ENCODE data around the gene LRRC26. TPM values are rescaled to one million over a fixed set of nuclear protein-coding genes. Genes with fewer than 3 reads are reported as not detected.

LRRC26 gene
- total RNA-seq, 4 donors from 2014 or later, result not detected

DNA sequence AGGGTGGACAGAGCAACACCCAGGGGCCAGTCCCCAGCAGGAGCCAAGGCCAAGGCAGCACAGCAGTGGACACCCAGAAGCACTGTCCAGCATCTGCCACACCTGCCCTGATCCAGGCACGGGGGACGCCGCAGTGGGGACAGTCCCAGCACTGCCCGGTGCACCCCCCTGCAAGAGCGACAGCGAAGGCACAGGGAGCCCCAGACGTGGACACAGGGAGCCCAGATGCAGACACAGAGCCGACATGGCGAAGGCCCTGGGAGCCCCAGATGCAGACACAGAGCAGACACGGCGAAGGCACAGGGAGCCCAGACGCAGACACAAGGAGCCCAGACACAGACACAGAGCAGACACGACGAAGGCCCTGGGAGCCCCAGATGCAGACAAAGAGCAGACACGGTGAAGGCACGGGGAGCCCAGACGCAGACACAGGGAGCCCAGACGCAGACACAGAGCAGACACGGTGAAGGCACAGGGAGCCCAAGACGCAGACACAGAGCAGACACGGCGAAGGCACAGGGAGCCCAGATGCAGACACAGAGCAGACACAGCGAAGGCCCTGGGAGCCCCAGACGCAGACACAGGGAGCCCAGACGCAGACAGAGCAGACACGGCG is 14.2 kb upstream of the LRRC26 start:
- intact Hi-C loops (cut with DNase I), result no loop called here
- Histone ChIP-seq H3K27ac (no peak overlapping the region), H3K36me3 (peaks cover 39 to 62% of the 10 kb centered on the region in 2 donors), H3K4me1 (peaks cover 16 to 17% of the 10 kb centered on the region in 2 donors), H3K9me3 (no peaks in the 10 kb centered on the region), H3K4me3 (replicated peaks in 1 of 3) (no peak overlapping the region), H3K27me3 (no peaks in the 10 kb centered on the region)
- 91 to 92% methylated on average over 21 of the region's 27 CpGs for WGBS, 2 donors
- no peak for DNase-seq
- TF ChIP-seq, protein P1, sequence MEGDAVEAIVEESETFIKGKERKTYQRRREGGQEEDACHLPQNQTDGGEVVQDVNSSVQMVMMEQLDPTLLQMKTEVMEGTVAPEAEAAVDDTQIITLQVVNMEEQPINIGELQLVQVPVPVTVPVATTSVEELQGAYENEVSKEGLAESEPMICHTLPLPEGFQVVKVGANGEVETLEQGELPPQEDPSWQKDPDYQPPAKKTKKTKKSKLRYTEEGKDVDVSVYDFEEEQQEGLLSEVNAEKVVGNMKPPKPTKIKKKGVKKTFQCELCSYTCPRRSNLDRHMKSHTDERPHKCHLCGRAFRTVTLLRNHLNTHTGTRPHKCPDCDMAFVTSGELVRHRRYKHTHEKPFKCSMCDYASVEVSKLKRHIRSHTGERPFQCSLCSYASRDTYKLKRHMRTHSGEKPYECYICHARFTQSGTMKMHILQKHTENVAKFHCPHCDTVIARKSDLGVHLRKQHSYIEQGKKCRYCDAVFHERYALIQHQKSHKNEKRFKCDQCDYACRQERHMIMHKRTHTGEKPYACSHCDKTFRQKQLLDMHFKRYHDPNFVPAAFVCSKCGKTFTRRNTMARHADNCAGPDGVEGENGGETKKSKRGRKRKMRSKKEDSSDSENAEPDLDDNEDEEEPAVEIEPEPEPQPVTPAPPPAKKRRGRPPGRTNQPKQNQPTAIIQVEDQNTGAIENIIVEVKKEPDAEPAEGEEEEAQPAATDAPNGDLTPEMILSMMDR (IDR thresholded peaks at IDR 0.05), result no peak
- TF ChIP-seq POLR2A (IDR thresholded peaks at IDR 0.05), result no peak

DNA sequence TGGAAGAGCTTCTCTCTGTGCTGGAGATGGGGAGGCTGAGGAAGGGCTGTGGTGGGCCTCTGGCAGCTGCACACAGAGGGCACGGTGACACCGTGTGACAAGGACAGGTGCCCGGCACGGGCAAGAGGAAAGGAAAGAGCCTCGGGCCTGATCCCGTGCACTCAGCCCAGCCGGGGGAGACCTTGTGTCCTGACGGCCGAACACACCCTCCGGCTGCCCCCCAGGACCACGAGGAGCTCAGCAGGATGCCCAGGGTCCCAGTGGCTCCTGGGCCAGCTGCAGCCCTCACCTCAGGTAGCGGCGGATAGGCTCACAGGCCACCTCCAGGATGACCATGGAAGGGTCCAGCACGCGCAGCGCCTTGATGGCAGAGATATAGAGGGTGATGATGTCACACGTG is 13.0 kb upstream of the LRRC26 start:
- H3K27me3 ChIP-seq, result no peaks in the 10 kb centered on the region
- no peak for DNase-seq
- no peak overlapping the region for H3K27ac ChIP-seq
- no peak overlapping the region for H3K4me3 ChIP-seq (replicated peaks in 1 of 3)
- H3K9me3 ChIP-seq, result no peaks in the 10 kb centered on the region
- intact Hi-C loops (cut with DNase I), result no loop called here
- no peak for TF ChIP-seq POLR2A (IDR thresholded peaks at IDR 0.05)
- TF ChIP-seq, protein P1 (IDR thresholded peaks at IDR 0.05), result no peak
- H3K4me1 ChIP-seq, result peaks cover 15 to 17% of the 10 kb centered on the region in 2 donors
- H3K36me3 ChIP-seq, result peaks cover 39 to 68% of the 10 kb centered on the region in 2 donors
- WGBS, 2 donors, result 92 to 100% methylated on average over 6 to 9 of the region's 17 CpGs

DNA sequence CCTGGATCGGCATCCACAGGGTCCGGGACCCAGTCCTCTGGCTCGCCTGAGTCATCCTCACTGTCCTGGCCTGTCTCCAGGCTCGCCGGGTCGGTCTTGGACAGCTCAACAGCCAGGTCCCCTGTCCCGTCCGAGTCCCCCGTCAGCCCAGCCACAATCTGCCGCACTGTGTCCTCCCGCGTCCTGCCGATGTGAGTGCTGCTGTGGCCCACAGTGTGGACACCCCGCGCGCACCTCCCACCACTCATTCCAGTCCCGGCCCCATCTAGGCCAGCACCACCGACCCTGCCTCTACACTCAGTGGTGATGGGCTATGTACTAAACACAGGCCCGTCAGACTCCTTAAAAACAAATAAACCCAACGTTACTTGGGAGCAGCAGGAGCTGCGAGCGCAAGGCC is 11.8 kb upstream of the LRRC26 start:
- Histone ChIP-seq H3K36me3 (peaks cover 39 to 69% of the 10 kb centered on the region in 2 donors), H3K27ac (no peak overlapping the region), H3K9me3 (no peaks in the 10 kb centered on the region), H3K4me1 (peaks cover 3 to 5% of the 10 kb centered on the region in 2 donors), H3K27me3 (no peaks in the 10 kb centered on the region), H3K4me3 (replicated peaks in 1 of 3) (no peak overlapping the region)
- intact Hi-C loops (cut with DNase I), result no loop called here
- TF ChIP-seq, protein P1 (IDR thresholded peaks at IDR 0.05), result no peak
- TF ChIP-seq POLR2A (IDR thresholded peaks at IDR 0.05), result no peak
- no peak for DNase-seq
- WGBS, 2 donors, result 92 to 94% methylated on average over 16 of the region's 22 CpGs

DNA sequence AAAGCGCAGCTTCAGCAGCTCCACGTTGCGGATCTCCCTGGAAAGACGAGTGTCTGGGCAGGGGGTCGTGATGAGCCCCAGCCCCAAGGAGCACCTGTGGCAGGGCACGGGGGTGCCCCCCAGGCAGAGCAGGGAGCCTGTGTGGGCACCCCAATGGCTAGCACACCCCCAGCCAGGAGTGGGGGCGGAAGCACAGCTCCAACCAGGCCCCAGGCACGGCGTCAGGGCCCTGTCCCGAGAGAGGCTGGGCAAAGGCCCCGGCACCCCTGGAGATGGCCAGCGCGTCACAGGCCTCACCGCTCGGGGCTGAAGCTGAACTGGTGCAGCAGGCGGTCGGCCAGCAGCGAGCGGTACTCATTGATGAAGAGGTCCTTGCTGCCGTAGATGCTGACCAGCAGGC is 10.6 kb upstream of the LRRC26 start:
- no peak for TF ChIP-seq POLR2A (IDR thresholded peaks at IDR 0.05)
- TF ChIP-seq, protein P1 (IDR thresholded peaks at IDR 0.05), result no peak
- Histone ChIP-seq H3K27me3 (no peaks in the 10 kb centered on the region), H3K9me3 (no peaks in the 10 kb centered on the region), H3K4me1 (no peaks in the 10 kb centered on the region), H3K36me3 (peaks cover 39 to 66% of the 10 kb centered on the region in 2 donors), H3K27ac (no peak overlapping the region), H3K4me3 (replicated peaks in 1 of 3) (no peak overlapping the region)
- WGBS, 2 donors, result 95 to 97% methylated on average over 8 to 16 of the region's 20 CpGs
- intact Hi-C loops (cut with DNase I), result no loop called here
- no peak for DNase-seq

DNA sequence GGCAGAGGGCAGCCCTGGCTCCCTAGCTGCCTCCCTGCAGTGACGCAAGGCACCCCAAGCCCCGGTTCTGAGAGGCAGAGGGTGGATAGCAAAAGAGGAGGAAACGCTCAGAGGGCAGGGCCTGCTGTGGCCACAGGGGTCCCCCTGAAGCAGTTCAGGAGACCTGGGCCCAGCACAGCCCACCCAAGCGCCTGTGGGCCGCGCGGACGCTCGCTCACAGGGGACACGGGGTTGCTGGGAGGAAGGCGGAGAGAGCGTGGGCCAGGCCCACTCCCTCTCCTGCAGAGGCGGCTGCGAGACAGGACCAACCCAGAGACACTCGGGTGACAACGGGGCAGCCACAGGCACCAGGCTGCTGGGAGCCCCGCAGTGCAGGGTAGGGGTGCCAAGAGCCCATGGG is 9.9 kb upstream of the LRRC26 start:
- Histone ChIP-seq H3K36me3 (peaks cover 39 to 62% of the 10 kb centered on the region in 2 donors), H3K27ac (no peak overlapping the region), H3K9me3 (no peaks in the 10 kb centered on the region), H3K4me3 (replicated peaks in 1 of 3) (no peak overlapping the region), H3K27me3 (no peaks in the 10 kb centered on the region), H3K4me1 (no peaks in the 10 kb centered on the region)
- TF ChIP-seq, protein P1 (IDR thresholded peaks at IDR 0.05), result no peak
- no peak for TF ChIP-seq POLR2A (IDR thresholded peaks at IDR 0.05)
- DNase-seq, result no peak
- WGBS, 2 donors, result 98 to 99% methylated on average over 14 to 17 of the region's 17 CpGs
- intact Hi-C loops (cut with DNase I), result no loop called here
